Measurements from ENCODE around the gene PSME3IP1.
A peak's percentile ranks its signal among the peaks of the same experiment; 100 is the strongest.
"Not testable (repeated sequence)": the region's sequence is repeated elsewhere in the genome, so short reads cannot be mapped to it uniquely, and the experiment has no call there.

PSME3IP1 gene

GRCh38 chr16:57196286-57196685, 10.4 kb upstream of the PSME3IP1 start:
- Histone ChIP-seq H3K27ac (no peak overlapping the region), H3K4me3 (no peak overlapping the region)
- DNase-seq (ENCODE audit: low spot score), result no peak
- TF ChIP-seq CTCF (IDR thresholded peaks at IDR 0.05), result no peak

- Histone ChIP-seq H3K27ac (peak overlapping the region; percentile 53 to 68), H3K4me3 (no peak overlapping the region)
- TF ChIP-seq CTCF (IDR thresholded peaks at IDR 0.05), result no peak
- no peak for DNase-seq (ENCODE audit: low spot score)
Observed at GRCh38 chr16:57194512-57194911, 8.7 kb upstream of the PSME3IP1 start.

- H3K27ac ChIP-seq, result no peak overlapping the region
- no peak for TF ChIP-seq CTCF (IDR thresholded peaks at IDR 0.05)
- no peak for DNase-seq (ENCODE audit: low spot score)
- H3K4me3 ChIP-seq, result no peak overlapping the region
Observed at GRCh38 chr16:57192720-57193486, 7.1 kb upstream of the PSME3IP1 start.

GRCh38 chr16:57192146-57192545, 6.3 kb upstream of the PSME3IP1 start:
- H3K4me3 ChIP-seq, result no peak overlapping the region
- TF ChIP-seq CTCF (IDR thresholded peaks at IDR 0.05), result no peak
- no peak for DNase-seq (ENCODE audit: low spot score)
- no peak overlapping the region for H3K27ac ChIP-seq

- Histone ChIP-seq H3K4me3 (no peak overlapping the region), H3K27ac (peak overlapping the region in 1 of 2 donors; percentile 16)
- no peak for DNase-seq (ENCODE audit: low spot score)
- TF ChIP-seq CTCF (IDR thresholded peaks at IDR 0.05), result no peak
Observed at GRCh38 chr16:57191056-57191571, 5.3 kb upstream of the PSME3IP1 start.

GRCh38 chr16:57190136-57190535, 4.3 kb upstream of the PSME3IP1 start:
- Histone ChIP-seq H3K4me3 (peak overlapping the region; percentile 24), H3K27ac (peak overlapping the region in 1 of 2 donors; percentile 33)
- DNase-seq (ENCODE audit: low spot score), result no peak
- no peak for TF ChIP-seq CTCF (IDR thresholded peaks at IDR 0.05)

- H3K27ac ChIP-seq, result peak overlapping the region in 1 of 2 donors; percentile 33
- H3K4me3 ChIP-seq; DNase-seq (ENCODE audit: low spot score): not testable (repeated sequence)
Observed at GRCh38 chr16:57189527-57189926, 3.7 kb upstream of the PSME3IP1 start.

Measured in coronary artery (tissue), 2 donors.